Suprapubic skin (tissue), 4 donors: ENCODE measurements around the gene POLR2I. TPM values are rescaled to one million over a fixed set of nuclear protein-coding genes. Genes with fewer than 3 reads are reported as not detected.
"Not testable (repeated sequence)": the region's sequence is repeated elsewhere in the genome, so short reads cannot be mapped to it uniquely, and the experiment has no call there.

Experiments
- DNase-seq, 2 donors: peaks; one replicate each; pipeline ENCODE4 v3.0.0-alpha.2; 2019; ENCODE audit warnings: low spot score in 2 of 2
- H3K27ac ChIP-seq: fragments of 200-600 bp; sonication (generic); one replicate; pipeline ENCODE4 v1.5.1; 2019
- H3K27me3 ChIP-seq: fragments of 200-600 bp; sonication (generic); one replicate; pipeline ENCODE4 v1.5.1; 2019
- H3K36me3 ChIP-seq: fragments of 200-600 bp; sonication (generic); one replicate; pipeline ENCODE4 v1.5.1; 2019
- H3K4me1 ChIP-seq: fragments of 200-600 bp; sonication (generic); one replicate; pipeline ENCODE4 v1.5.1; 2019
- H3K4me3 ChIP-seq: fragments of 200-600 bp; sonication (generic); one replicate; pipeline ENCODE4 v1.5.1; 2019; ENCODE audit warnings: mild to moderate bottlenecking
- H3K9me3 ChIP-seq: fragments of 200-600 bp; sonication (generic); one replicate; pipeline ENCODE4 v1.5.1; 2019
- EP300 ChIP-seq: sonication (generic); formaldehyde crosslinking; IDR thresholded peaks from one replicate; pipeline ENCODE4 v1.6.1; 2017; ENCODE audit warnings: antibody characterized with exemption
- POLR2A ChIP-seq, 2 donors: fragments of 450-650 bp; IDR thresholded peaks; one replicate each; pipeline ENCODE4 v1.6.1; 2017; ENCODE audit warnings: antibody characterized with exemption in 2 of 2, mild to moderate bottlenecking in 2 of 2, moderate library complexity in 2 of 2
- POLR2AphosphoS5 ChIP-seq, 3 donors: sonication (generic); formaldehyde crosslinking; IDR thresholded peaks; one replicate each; pipeline ENCODE4 v1.6.1; 2017; ENCODE audit warnings: antibody characterized with exemption in 3 of 3
- WGBS: methylation state at CpG from one replicate; pipeline ENCODE4 v1.1.5; 2018; 5-methylcytosine and 5-hydroxymethylcytosine counted together
- total RNA-seq, 4 donors: library from RNA; depleted of rRNA; stranded (reverse); fragments of >200 nt; gene quantifications; one replicate each; pipeline ENCODE4 v1.1.0, GENCODE V29; 2016
- TF ChIP-seq, protein P1 (sequence below), 2 donors: fragments of 200-600 bp in 1 of 2; fragments of 450-650 bp in 1 of 2; sonication (generic) in 1 of 2; IDR thresholded peaks; one replicate each; pipeline ENCODE4 v1.5.1; 2016 to 2019; ENCODE audit warnings: antibody characterized with exemption in 2 of 2, mild to moderate bottlenecking in 1 of 2, moderate library complexity in 1 of 2

The POLR2I gene
- total RNA-seq, 4 donors from 2014 or later: 21.8 to 57.5 (median 31.3) TPM

DNA sequence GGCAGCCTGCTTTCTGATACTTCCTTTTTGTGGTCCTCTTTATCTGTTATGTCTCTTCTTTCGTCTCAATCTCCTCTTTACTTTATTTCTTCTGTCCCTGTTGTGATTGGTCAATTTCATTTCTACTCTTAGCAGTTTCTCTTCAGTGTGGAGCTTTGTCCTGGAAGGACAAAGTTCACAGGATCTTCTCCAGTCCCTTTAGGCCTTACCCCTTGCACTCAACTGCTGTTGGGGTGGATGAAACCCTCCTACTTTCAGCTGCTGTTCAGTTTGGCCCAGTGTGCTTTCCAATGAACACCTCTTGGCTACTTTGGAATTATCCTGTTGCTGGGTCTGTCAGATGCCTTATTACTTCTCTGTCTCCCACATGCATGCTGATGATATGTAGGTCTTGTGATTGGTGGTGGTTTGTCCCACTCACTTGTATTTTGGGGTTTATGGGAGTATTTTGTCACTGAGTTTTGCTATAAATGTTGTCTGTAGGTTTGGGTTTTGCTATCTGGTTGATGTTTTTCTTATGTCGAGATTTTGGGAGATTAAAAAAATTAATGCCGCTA lies 35.2 kb downstream of the POLR2I start:
- no peak for DNase-seq
- WGBS: 95% methylated on average over 3 of the region's 3 CpGs
- Histone ChIP-seq H3K4me1 (peaks cover 5% of the 10 kb centered on the region), H3K36me3 (no peaks in the 10 kb centered on the region), H3K4me3 (no peak overlapping the region), H3K27ac (no peak overlapping the region), H3K9me3 (no peaks in the 10 kb centered on the region), H3K27me3 (no peaks in the 10 kb centered on the region)
- no peak for TF ChIP-seq EP300
- no peak for TF ChIP-seq POLR2AphosphoS5 (IDR thresholded peaks at IDR 0.05)
- TF ChIP-seq POLR2A (IDR thresholded peaks at IDR 0.05): no peak
- TF ChIP-seq, protein P1, sequence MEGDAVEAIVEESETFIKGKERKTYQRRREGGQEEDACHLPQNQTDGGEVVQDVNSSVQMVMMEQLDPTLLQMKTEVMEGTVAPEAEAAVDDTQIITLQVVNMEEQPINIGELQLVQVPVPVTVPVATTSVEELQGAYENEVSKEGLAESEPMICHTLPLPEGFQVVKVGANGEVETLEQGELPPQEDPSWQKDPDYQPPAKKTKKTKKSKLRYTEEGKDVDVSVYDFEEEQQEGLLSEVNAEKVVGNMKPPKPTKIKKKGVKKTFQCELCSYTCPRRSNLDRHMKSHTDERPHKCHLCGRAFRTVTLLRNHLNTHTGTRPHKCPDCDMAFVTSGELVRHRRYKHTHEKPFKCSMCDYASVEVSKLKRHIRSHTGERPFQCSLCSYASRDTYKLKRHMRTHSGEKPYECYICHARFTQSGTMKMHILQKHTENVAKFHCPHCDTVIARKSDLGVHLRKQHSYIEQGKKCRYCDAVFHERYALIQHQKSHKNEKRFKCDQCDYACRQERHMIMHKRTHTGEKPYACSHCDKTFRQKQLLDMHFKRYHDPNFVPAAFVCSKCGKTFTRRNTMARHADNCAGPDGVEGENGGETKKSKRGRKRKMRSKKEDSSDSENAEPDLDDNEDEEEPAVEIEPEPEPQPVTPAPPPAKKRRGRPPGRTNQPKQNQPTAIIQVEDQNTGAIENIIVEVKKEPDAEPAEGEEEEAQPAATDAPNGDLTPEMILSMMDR (IDR thresholded peaks at IDR 0.05): no peak

DNA sequence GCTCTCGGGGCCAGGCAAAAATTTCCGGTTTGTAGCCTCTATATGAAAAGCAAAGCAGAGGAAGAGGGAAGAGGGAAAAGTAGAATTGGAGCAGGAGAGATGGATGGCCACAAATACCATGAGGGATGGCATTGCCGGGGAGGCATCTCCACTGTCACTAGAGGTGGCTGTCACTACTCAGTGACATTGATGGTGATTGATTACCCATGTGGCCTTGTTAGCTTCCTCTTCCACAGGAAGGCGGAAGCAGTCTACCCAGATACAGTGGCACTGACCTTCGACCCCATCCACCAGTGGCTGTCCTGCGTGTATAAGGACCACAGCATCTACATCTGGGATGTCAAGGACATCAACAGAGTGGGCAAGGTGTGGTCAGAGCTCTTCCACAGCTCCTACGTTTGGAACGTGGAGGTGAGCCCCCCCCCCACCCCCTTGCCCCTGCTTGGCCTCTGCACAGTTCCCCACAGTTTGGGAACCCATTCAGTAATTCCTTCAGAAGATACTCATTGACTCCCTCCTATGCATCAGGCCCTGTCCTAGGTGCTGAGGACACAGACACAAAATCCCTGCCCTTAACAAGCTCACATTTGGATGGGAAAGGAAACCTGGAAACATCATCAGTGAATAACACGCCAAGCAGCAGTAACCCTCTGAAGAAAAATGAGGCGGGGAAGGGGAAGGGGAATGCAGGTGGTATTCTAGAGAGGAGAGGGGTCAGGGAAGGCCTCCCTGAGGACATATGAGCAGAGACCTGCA lies 41.4 kb downstream of the POLR2I start:
- no peaks in the 10 kb centered on the region for H3K36me3 ChIP-seq
- WGBS: 89% methylated on average over 7 of the region's 10 CpGs
- no peak overlapping the region for H3K4me3 ChIP-seq
- no peaks in the 10 kb centered on the region for H3K27me3 ChIP-seq
- TF ChIP-seq POLR2A (IDR thresholded peaks at IDR 0.05) (no peak), EP300 (no peak), POLR2AphosphoS5 (IDR thresholded peaks at IDR 0.05) (no peak)
- TF ChIP-seq, protein P1 (IDR thresholded peaks at IDR 0.05): no peak
- H3K27ac ChIP-seq: no peak overlapping the region
- DNase-seq: no peak
- no peaks in the 10 kb centered on the region for H3K9me3 ChIP-seq
- peaks cover 8% of the 10 kb centered on the region for H3K4me1 ChIP-seq

DNA sequence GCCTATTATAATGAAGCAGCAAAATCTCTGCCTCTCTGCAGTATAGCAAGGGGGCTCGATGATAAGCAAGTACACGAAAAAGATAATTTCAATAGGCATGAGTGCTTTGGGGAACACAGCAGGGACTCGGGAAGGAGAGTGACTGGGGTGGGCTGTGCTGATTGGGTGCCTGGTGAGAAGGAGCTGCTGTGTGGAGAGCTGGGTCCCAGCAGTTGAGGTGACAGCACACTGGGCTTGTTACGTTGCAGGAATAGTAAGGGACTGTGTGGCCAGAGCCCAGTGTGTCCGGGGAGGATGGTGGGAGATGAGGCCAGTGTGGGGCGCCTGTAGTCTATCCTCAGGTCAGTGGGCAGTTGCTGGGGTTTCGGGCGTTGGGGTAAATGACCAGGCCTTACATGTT lies 42.6 kb downstream of the POLR2I start:
- H3K36me3 ChIP-seq: no peaks in the 10 kb centered on the region
- WGBS: 96% methylated on average over 8 of the region's 8 CpGs
- H3K4me1 ChIP-seq: peaks cover 8% of the 10 kb centered on the region
- no peaks in the 10 kb centered on the region for H3K9me3 ChIP-seq
- DNase-seq: no peak
- H3K27me3 ChIP-seq: no peaks in the 10 kb centered on the region
- no peak overlapping the region for H3K27ac ChIP-seq
- TF ChIP-seq, protein P1 (IDR thresholded peaks at IDR 0.05): no peak
- no peak for TF ChIP-seq POLR2AphosphoS5 (IDR thresholded peaks at IDR 0.05)
- no peak for TF ChIP-seq POLR2A (IDR thresholded peaks at IDR 0.05)
- TF ChIP-seq EP300: no peak
- H3K4me3 ChIP-seq: no peak overlapping the region

DNA sequence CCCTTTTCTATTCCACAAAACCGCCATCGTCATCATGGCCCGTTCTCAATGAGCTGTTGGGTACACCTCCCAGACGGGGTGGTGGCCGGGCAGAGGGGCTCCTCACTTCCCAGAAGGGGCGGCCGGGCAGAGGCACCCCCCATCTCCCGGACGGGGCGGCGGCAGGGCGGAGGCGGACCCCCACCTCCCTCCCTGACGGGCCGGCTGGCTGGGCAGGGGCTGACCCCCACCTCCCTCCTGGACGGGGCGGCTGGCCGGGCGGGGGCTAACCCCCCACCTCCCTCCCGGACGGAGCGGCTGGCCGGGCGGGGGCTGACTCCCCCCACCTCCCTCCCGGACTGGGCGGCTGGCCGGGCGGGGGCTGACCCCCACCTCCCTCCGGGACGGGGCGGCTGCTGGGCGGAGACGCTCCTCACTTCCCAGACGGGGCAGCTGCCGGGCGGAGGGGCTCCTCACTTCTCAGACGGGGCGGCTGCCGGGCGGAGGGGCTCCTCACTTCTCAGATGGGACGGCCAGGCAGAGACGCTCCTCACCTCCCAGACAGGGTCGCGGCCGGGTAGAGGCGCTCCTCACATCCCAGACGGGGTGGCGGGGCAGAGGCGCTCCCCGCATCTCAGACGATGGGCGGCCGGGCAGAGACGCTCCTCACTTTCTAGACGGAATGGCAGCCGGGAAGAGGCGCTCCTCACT lies 45.7 kb downstream of the POLR2I start:
- WGBS: 93% methylated on average over 6 of the region's 57 CpGs
- not testable (repeated sequence) for H3K4me3 ChIP-seq, H3K36me3 ChIP-seq, H3K27ac ChIP-seq, H3K27me3 ChIP-seq, DNase-seq, H3K4me1 ChIP-seq, H3K9me3 ChIP-seq

DNA sequence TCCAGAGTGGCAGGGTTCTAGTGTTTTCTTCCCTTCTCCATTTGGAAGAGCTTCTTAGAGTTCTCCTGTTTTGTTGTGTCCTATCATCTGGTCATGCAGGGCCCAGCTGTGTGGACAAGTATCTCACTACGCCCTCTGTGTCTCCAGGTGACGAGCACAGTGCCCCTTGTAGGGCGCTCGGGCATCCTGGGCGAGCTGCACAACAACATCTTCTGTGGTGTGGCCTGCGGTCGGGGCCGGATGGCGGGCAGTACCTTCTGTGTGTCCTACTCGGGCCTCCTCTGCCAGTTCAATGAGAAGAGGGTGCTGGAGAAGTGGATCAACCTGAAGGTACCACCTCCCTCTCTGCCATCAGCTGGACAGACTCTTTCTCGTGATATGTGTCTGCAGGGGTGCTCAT lies 47.0 kb downstream of the POLR2I start:
- H3K36me3 ChIP-seq: no peaks in the 10 kb centered on the region
- no peak overlapping the region for H3K4me3 ChIP-seq
- H3K27ac ChIP-seq: no peak overlapping the region
- no peaks in the 10 kb centered on the region for H3K27me3 ChIP-seq
- DNase-seq: no peak
- H3K4me1 ChIP-seq: peaks cover 8% of the 10 kb centered on the region
- no peaks in the 10 kb centered on the region for H3K9me3 ChIP-seq
- TF ChIP-seq, protein P1 (IDR thresholded peaks at IDR 0.05): no peak
- TF ChIP-seq POLR2A (IDR thresholded peaks at IDR 0.05): no peak
- no peak for TF ChIP-seq POLR2AphosphoS5 (IDR thresholded peaks at IDR 0.05)
- no peak for TF ChIP-seq EP300
- 97% methylated on average over 11 of the region's 11 CpGs for WGBS
